Hypothalamus (tissue), 51 donors: Measurements from ENCODE around the gene MRI1.
"Not testable (repeated sequence)": the region's sequence is repeated elsewhere in the genome, so short reads cannot be mapped to it uniquely, and the experiment has no call there.

Source experiments
- DNase-seq, 51 donors: peaks; one replicate each; lab custom pipeline; 2025; lab: John Stamatoyannopoulos, UW

The MRI1 gene

GRCh38 chr19:13784731-13785452 is 20.6 kb downstream of the MRI1 start:
- peak in 42 of 51 donors; percentile 5 to 71 (median 38) for DNase-seq

GRCh38 chr19:13788991-13789390 is 24.7 kb downstream of the MRI1 start:
- no peak for DNase-seq

- no peak for DNase-seq
Observed at GRCh38 chr19:13790354-13790753, 26.0 kb downstream of the MRI1 start.

- not testable (repeated sequence) for DNase-seq
Observed at GRCh38 chr19:13793317-13793716, 29.0 kb downstream of the MRI1 start.

DNA sequence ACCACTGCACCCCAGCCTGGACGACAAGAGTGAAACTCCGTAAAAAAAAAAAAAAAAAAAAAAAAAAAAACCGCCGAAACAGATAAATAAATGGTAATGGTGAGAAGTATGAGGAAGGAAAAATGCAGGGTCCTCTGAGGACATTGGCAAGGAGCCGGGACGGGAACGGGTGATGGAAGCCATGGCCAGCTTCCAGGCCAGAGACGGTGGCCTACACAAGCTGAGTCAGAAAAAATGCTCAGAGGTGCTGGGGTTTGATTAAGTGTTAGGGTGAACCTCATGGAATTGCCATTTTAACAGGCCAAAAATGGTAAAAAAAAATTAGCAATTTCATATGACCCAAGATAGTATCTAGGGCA is 30.1 kb downstream of the MRI1 start:
- DNase-seq, result peak in 17 of 51 donors; percentile 3 to 45 (median 14)

DNA sequence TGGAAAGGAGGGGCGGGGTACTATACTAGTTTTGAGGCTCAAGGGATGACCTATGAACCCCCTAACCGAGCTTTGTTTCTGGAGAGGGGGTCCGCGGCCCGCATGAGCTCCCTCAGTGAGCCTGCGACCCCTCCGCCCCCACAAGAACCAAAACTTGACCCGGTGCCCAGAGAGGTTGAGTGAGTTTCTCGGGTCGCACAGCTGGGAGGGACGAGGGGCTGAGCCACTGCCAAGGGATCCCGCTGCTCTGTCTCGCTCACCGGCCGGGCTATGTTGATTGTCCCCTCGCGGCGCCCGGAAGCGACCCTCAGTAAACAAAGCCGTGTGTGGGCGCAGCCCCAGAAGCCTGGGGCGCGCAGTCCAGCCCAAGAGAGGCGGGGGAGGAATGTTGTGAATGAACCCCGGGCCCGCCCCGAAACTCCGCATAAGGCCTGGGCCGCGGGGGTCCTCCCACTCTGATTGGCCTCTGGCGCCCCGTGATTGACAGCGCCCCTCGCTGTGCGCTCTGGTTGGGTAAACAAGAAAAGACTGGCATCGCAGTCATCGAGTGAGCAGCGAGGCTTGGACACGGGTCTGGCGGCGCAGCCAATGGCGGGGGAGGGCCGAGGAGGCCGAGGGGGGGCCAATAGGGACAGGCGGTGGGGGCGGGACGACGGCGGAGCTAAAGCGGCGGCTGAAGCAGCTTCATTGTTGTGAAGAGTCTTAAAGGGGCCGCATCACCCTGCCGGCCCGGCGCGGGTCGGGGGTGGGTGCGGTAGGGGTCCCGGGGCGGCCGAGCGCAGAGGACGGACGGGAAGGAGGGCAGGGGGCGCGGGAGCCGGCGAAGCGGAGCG is 30.7 kb downstream of the MRI1 start, which contains the start of gene ZSWIM4:
ZSWIM4 (plus strand) TSS at position 687 of the 833 bp plus-strand sequence. CDS start 206 bp downstream, outside the sequence.
- peak; percentile 61 to 99 (median 97) for DNase-seq

DNA sequence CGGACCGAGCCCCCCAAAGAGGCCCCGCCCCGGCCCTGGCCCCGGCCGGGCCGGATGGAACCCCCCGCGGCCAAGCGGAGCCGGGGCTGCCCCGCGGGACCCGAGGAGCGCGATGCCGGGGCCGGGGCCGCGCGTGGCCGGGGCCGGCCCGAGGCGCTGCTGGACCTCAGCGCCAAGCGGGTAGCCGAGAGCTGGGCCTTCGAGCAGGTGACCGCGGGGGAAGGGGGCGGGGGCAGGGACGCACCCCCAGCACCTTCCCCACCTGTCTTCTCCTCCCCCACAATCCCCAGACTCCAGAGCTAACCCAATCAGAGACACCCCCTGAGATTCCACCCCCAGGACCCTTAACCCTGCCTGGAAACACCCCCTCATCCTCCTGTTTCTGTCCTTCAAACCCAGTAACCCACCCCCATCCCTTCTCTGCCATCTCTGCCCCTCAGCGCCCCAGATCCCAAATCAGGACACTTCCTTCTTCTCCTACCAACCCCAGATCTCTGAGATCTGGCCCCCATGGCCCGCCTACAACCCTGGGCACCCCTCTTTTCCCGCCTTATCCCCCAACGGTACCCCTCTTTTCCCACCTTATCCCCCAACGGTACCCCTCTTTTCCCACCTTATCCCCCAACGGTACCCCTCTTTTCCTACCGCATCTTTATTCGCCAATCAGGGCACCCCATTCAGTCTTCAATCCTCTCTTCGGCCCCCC is 31.4 kb downstream of the MRI1 start:
- DNase-seq, result peak in 7 of 51 donors; percentile 22 to 49 (median 34)

DNA sequence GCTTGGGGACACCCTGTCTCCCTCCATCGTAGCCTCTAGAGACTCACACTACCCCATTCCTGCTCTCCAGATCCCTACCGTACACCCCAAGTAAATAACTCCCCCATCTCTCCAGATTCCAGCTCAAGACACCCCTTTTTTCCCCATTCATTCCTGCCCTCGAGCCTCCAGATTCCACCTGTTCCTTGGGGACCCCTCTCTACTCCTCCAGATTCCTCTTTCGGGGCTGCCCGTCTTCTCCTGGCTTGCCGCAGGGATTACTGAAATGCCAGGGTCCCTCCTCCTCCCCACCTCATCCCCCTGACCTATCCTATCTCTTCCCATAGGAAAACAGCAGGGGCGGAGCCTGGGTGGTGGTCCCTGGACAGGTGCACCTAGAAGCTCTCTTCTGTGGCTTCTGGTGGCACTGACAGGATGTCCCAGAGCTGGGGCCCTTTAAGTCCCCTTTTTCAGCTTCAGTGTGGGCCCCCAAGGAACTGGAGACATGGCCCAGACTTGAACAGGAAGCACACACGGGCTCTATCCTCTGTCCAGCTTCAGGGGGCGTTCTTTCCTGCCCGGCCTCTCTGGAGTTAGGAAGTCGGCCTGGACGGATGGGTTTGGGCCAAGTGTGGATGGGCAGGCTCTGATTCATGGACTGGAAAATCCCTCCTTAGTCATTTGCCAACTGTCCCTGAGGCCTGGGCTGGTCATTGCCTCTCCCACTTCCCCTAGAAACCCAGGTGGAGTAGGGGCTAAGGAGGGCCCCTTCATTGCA is 32.2 kb downstream of the MRI1 start:
- DNase-seq, result peak in 10 of 51 donors; percentile 7 to 32 (median 23)

GRCh38 chr19:13797058-13797440 is 32.7 kb downstream of the MRI1 start:
- DNase-seq, result no peak

DNA sequence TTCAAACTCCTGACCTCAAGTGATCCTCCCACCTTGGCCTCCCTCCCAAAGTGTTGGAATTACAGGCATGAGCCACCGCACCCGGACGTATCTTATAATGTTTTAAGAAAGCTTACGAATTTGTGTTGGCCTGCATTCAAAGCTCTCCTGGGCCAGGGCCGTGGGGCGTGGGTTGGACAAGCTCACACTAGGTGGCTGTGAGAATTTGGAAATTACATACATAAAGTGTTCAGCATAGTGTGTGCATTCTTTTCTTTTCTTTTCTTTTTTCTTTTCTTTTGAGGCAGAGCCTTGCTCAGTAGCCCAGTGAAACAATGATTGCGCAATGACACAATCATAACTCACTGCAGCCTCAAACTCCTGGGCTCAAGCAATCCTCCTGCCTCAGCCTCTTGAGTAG is 33.5 kb downstream of the MRI1 start:
- DNase-seq, result no peak

- DNase-seq, result no peak
Observed at GRCh38 chr19:13799669-13800068, 35.3 kb downstream of the MRI1 start.

GRCh38 chr19:13803038-13803437 is 38.7 kb downstream of the MRI1 start:
- no peak for DNase-seq

- DNase-seq, result peak in 5 of 51 donors; percentile 5 to 35 (median 14)
Observed at GRCh38 chr19:13804830-13805683, 40.7 kb downstream of the MRI1 start.

GRCh38 chr19:13806728-13807127 is 42.4 kb downstream of the MRI1 start:
- no peak for DNase-seq

DNA sequence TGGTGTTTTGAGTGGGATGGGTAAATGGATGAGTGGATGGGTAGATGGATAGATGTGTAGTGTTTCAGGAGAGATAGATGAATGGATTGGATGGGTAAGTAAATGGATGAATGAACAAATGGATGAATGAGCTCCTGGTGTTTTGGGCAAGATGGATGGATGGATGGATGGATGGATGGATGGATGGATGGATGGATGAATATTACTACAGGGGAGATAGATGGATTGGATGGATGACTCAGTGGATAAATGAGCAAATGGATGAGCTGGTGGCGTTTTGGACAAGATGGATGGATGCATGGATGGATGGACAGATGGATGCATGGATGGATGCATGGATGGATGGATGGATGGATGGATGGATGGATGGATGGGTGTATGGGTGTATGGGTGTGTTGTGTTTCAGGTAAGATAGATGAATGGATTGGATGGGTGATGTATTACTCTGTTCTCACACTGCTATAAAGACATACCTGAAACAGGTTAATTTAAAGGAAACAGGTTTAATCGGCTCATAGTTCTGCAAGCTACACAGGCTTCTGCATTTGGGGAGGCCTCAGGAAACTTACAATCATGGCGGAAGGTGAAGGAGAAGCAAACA is 43.2 kb downstream of the MRI1 start:
- no peak for DNase-seq

DNA sequence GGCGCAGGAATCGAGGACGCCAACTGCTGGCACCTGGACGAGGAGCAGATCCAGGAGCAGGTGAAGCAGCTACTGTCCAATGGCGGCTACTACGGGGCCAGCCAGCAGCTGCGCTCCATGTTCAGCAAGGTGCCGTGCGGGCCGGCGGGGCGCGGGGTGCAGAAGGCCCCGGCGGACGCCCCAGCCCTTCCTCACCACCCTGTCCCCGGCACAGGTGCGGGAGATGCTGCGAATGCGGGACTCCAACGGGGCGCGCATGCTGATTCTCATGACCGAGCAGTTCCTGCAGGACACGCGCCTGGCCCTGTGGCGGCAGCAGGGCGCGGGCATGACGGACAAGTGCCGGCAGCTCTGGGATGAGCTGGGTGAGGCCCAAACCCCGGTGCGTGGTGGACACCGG is 44.5 kb downstream of the MRI1 start:
- no peak for DNase-seq

DNA sequence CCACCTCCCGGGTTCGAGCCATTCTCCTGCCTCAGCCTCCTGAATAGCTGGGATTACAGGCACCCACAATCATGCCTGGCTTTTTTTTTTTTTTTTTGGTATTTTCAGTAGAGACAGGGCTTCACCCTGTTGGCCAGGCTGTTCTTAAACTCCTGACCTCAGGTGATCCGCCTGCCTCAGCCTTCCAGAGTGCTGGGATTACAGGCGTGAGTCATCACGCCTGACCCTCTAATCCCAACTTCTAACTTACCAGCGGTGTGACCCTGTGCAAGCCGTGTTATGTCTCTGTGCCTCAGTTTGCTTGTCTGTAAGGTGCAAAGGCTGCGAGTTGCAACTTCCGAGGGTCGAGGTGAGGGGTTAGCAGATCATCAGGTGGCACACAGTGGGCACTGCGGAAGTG is 48.2 kb downstream of the MRI1 start:
- no peak for DNase-seq

DNA sequence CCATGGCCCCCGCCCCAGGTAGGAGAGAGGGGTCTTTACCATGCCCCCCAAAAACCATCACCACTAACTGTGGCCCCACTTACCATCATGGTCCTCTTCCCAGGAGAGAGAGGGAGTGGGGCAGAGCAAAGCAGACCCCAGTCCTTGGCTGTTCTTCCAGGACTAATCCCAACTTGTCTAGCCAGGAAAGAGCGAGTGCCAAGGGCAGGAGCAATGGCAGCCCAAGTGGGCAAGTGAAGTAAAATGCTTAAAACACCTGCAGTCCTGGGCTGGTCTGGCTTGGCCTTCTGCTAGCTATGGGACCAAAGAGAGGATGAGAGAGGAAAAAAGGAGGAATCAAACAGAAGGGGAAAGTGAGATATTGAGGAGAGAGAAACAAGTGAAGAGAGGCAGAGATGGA is 48.8 kb downstream of the MRI1 start:
- DNase-seq, result no peak

- DNase-seq, result no peak
Observed at GRCh38 chr19:13814550-13814949, 50.2 kb downstream of the MRI1 start.
